SJSA1 (cell line): ENCODE data around the gene NUDT17. TPM values are rescaled to one million over a fixed set of nuclear protein-coding genes. Genes with fewer than 3 reads are reported as not detected.
A peak's percentile ranks its signal among the peaks of the same experiment; 100 is the strongest.

ENCODE experiments used
- DNase-seq, 2 experiments: peaks; one replicate each; pipeline ENCODE4 v3.0.0-alpha.2; 2015 to 2020; ENCODE audit warnings: low spot score in 2 of 2, low read depth in 1 of 2
- H3K27ac ChIP-seq: fragments of 250-450 bp; sonication (Bioruptor Pico); 2 replicates; pipeline ENCODE4 v1.5.1; 2020; ENCODE audit warnings: mild to moderate bottlenecking, moderate library complexity
- H3K27me3 ChIP-seq: fragments of 250-450 bp; sonication (Bioruptor Pico); replicated peaks from 2 replicates; pipeline ENCODE4 v1.5.1; 2020; ENCODE audit warnings: mild to moderate bottlenecking, moderate library complexity
- H3K36me3 ChIP-seq: fragments of 250-450 bp; sonication (Bioruptor Pico); 2 replicates; pipeline ENCODE4 v1.5.1; 2020; ENCODE audit warnings: mild to moderate bottlenecking
- H3K4me1 ChIP-seq: fragments of 250-450 bp; sonication (Bioruptor Pico); replicated peaks from 2 replicates; pipeline ENCODE4 v1.6.1; 2021; ENCODE audit warnings: mild to moderate bottlenecking
- H3K4me3 ChIP-seq: fragments of 250-450 bp; sonication (Bioruptor Pico); 2 replicates; pipeline ENCODE4 v1.5.1; 2020; ENCODE audit warnings: mild to moderate bottlenecking
- H3K9me3 ChIP-seq: fragments of 250-450 bp; sonication (Bioruptor Pico); replicated peaks from 2 replicates; pipeline ENCODE4 v1.5.1; 2020; ENCODE audit warnings: mild to moderate bottlenecking
- total RNA-seq: library from RNA; depleted of rRNA; stranded (reverse); fragments of >200 nt; shearing (Covaris generic); gene quantifications from 2 replicates; pipeline ENCODE4 v1.2.3, GENCODE V29; 2014; rRNA removed

NUDT17 gene
- total RNA-seq, 1 experiment from 2014 or later: 4.2 TPM

GRCh38 chr1:145886816-145887215 lies 41.4 kb downstream of the NUDT17 start:
- Histone ChIP-seq H3K27ac (no peak overlapping the region), H3K27me3 (0 out of 2 replicates have a peak, but pooled peaks cover 8% of the 10 kb centered on the region), H3K4me1 (peaks cover 19% of the 10 kb centered on the region), H3K36me3 (no peaks in the 10 kb centered on the region), H3K4me3 (no peak overlapping the region), H3K9me3 (no peaks in the 10 kb centered on the region)
- DNase-seq: no peak

- no peaks in the 10 kb centered on the region for H3K36me3 ChIP-seq
- DNase-seq: no peak
- no peak overlapping the region for H3K27ac ChIP-seq
- no peak overlapping the region for H3K4me3 ChIP-seq
- 0 out of 2 replicates have a peak, but pooled peaks cover 8% of the 10 kb centered on the region for H3K27me3 ChIP-seq
- no peaks in the 10 kb centered on the region for H3K9me3 ChIP-seq
- H3K4me1 ChIP-seq: peaks cover 26% of the 10 kb centered on the region
These were observed 42.2 kb downstream of the NUDT17 start for GRCh38 chr1:145887631-145888030.

- DNase-seq: no peak
- Histone ChIP-seq H3K4me1 (peaks cover 33% of the 10 kb centered on the region), H3K9me3 (no peaks in the 10 kb centered on the region), H3K27me3 (0 out of 2 replicates have a peak, but pooled peaks cover 5% of the 10 kb centered on the region), H3K36me3 (no peaks in the 10 kb centered on the region), H3K4me3 (no peak overlapping the region), H3K27ac (no peak overlapping the region)
These were observed 44.3 kb downstream of the NUDT17 start for GRCh38 chr1:145889722-145890121.

GRCh38 chr1:145891143-145891542 lies 45.7 kb downstream of the NUDT17 start:
- no peaks in the 10 kb centered on the region for H3K27me3 ChIP-seq
- H3K9me3 ChIP-seq: no peaks in the 10 kb centered on the region
- no peaks in the 10 kb centered on the region for H3K36me3 ChIP-seq
- DNase-seq: peak; percentile 65 to 67
- peaks cover 28% of the 10 kb centered on the region for H3K4me1 ChIP-seq
- H3K27ac ChIP-seq: peak overlapping the region; percentile 77; the same call in 1 of the 2 replicates
- no peak overlapping the region for H3K4me3 ChIP-seq

GRCh38 chr1:145891587-145892485 lies 46.4 kb downstream of the NUDT17 start:
- H3K36me3 ChIP-seq: no peaks in the 10 kb centered on the region
- no peak overlapping the region for H3K4me3 ChIP-seq
- DNase-seq: peak; percentile 97 to 99
- peak overlapping the region; percentile 77 for H3K27ac ChIP-seq
- H3K27me3 ChIP-seq: no peaks in the 10 kb centered on the region
- peaks cover 28% of the 10 kb centered on the region for H3K4me1 ChIP-seq
- H3K9me3 ChIP-seq: no peaks in the 10 kb centered on the region

GRCh38 chr1:145892486-145893087 lies 47.2 kb downstream of the NUDT17 start:
- Histone ChIP-seq H3K4me3 (no peak overlapping the region), H3K27ac (peak overlapping the region; percentile 77), H3K27me3 (no peaks in the 10 kb centered on the region), H3K36me3 (no peaks in the 10 kb centered on the region), H3K9me3 (no peaks in the 10 kb centered on the region), H3K4me1 (peaks cover 28% of the 10 kb centered on the region)
- DNase-seq: peak in 1 of 2 experiments; percentile 59

DNA sequence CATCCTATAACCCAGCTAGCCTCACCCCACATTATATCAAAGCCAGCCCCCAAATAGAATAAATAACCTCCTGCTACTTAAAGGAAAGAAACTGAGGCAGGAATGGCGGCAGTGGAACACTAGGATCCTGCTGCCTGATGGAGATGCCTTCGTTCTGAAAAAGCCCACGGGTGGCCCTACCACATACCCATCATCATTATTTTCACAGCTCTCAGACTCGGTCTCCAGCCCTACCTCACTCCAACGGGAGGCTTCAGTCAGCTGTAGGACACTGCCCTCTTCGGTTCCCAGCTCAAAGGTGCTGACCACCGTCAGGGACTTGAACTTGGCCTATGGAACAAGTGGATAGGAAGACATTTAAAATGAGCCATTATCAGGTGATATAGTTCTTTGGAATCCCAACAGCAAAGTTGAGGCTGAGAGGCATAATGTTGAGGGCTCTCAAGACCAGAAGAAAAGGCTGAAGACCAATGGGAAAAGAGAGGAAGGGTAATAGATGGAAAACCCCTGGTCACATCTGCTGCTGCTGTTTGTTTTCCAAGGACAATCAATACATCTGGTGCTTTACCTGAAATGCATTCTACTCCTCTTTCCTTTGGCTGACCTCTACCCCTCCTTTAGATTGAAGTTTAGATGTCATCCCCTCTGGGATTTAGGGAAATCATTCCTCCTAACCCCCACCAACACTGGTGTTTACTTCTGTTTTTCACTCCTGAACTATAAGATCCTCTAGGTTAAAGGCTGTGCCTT lies 48.1 kb downstream of the NUDT17 start:
- Histone ChIP-seq H3K27ac (no peak overlapping the region), H3K36me3 (no peaks in the 10 kb centered on the region), H3K4me3 (no peak overlapping the region), H3K27me3 (no peaks in the 10 kb centered on the region), H3K9me3 (no peaks in the 10 kb centered on the region), H3K4me1 (peaks cover 28% of the 10 kb centered on the region)
- DNase-seq: no peak

DNA sequence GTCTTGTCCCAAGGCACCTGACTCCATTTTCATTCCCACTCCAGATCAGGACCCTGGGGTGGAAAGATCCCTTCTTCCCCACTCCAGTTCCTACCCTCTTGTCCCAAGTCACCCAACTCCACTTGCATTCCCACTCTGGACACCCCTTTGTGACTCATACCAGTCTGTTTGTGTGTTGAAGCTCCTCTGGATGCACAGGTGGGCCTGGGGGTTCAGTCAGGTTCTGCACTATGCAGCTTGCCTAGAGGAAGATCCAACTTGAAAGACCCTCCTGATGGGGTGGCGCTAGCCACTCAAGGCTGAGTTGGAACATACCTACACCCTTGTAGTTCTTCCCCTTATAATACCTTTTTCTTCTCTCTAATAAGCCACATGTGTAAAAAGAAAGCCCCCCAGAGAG lies 50.0 kb downstream of the NUDT17 start:
- Histone ChIP-seq H3K9me3 (no peaks in the 10 kb centered on the region), H3K27ac (no peak overlapping the region), H3K4me1 (peaks cover 27% of the 10 kb centered on the region), H3K4me3 (no peak overlapping the region), H3K27me3 (no peaks in the 10 kb centered on the region), H3K36me3 (no peaks in the 10 kb centered on the region)
- no peak for DNase-seq

DNA sequence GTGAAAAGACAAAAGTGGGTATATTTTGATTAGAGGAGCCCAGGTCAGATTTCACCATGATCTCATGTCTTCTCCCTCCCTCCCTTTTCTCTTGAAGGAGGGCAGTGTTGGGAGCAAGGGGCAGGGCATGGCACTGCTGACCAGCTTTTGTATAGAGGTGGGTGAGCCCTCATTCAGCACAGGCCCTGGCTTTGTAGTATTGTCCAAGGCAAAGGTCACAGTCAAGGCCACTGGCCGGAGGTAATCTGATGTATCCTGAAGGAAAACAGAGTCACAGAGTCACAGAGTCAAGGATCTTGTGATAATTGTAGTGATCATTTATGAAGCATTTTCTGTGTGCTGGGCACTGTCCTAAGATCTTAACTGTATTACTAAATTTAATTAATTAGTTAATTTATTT lies 52.5 kb downstream of the NUDT17 start:
- Histone ChIP-seq H3K4me1 (peaks cover 4% of the 10 kb centered on the region), H3K27ac (no peak overlapping the region), H3K9me3 (no peaks in the 10 kb centered on the region), H3K4me3 (no peak overlapping the region), H3K27me3 (no peaks in the 10 kb centered on the region), H3K36me3 (no peaks in the 10 kb centered on the region)
- DNase-seq: no peak

Other genes starting within 250 kb of the NUDT17 start
- gene GPR89A, start 237.6 kb upstream of the NUDT17 start, total RNA-seq: 38.5 and 46.7 TPM in 2 replicates
- 2.1 TPM in 1 of 2 replicates, not detected in the other for gene PDZK1, start 138.3 kb upstream of the NUDT17 start, total RNA-seq
- 0.18 TPM in 1 of 2 replicates, not detected in the other for gene CD160, start 126.1 kb upstream of the NUDT17 start, total RNA-seq
- 17.5 and 23.8 TPM in 2 replicates for gene RNF115, start 21.5 kb upstream of the NUDT17 start, total RNA-seq
- gene POLR3C, start 21.4 kb upstream of the NUDT17 start, total RNA-seq: 56.2 and 78.6 TPM in 2 replicates
- gene PIAS3, start 13.5 kb downstream of the NUDT17 start, total RNA-seq: 7.5 and 15.7 TPM in 2 replicates
- gene ANKRD35, start 40.2 kb downstream of the NUDT17 start, total RNA-seq: not detected in 2 replicates
- 1.6 and 2.6 TPM in 2 replicates for gene ITGA10, start 64.4 kb downstream of the NUDT17 start, total RNA-seq
- gene PEX11B, start 73.1 kb downstream of the NUDT17 start, total RNA-seq: 29.4 and 30.4 TPM in 2 replicates
- 285 and 828 TPM in 2 replicates for gene RBM8A, start 81.9 kb downstream of the NUDT17 start, total RNA-seq
- 24.3 and 34.1 TPM in 2 replicates for gene LIX1L, start 112.4 kb downstream of the NUDT17 start, total RNA-seq
- 0.13 TPM in 1 of 2 replicates, not detected in the other for gene ANKRD34A, start 118.9 kb downstream of the NUDT17 start, total RNA-seq
- 13.9 and 22.8 TPM in 2 replicates for gene POLR3GL, start 119.1 kb downstream of the NUDT17 start, total RNA-seq
- gene TXNIP, start 150.9 kb downstream of the NUDT17 start, total RNA-seq: 57.4 and 82.5 TPM in 2 replicates
- gene HJV, start 176.1 kb downstream of the NUDT17 start, total RNA-seq: not detected in 2 replicates